GM12865 (cell line): ENCODE data around the gene KANK3.
A peak's percentile ranks its signal among the peaks of the same experiment; 100 is the strongest.

Experiments
- DNase-seq: peaks from one replicate; pipeline ENCODE4 v3.0.0; 2010; ENCODE audit warnings: low read depth
- H3K4me3 ChIP-seq: 2 replicates; pipeline ENCODE4 v1.5.1; 2011; ENCODE audit warnings: mild to moderate bottlenecking, low read depth, low read length, control low read depth
- TF ChIP-seq, protein P1 (sequence below): IDR thresholded peaks from 2 replicates; pipeline ENCODE4 v1.5.1; 2011; ENCODE audit warnings: low read length, control low read depth, low read depth, inconsistent platforms; ENCODE audit not compliant: insufficient read depth; ENCODE audit errors: missing control alignments

The KANK3 gene

GRCh38 chr19:8332976-8333766 is 9.9 kb downstream of the KANK3 start:
- no peak for DNase-seq
- TF ChIP-seq, protein P1, sequence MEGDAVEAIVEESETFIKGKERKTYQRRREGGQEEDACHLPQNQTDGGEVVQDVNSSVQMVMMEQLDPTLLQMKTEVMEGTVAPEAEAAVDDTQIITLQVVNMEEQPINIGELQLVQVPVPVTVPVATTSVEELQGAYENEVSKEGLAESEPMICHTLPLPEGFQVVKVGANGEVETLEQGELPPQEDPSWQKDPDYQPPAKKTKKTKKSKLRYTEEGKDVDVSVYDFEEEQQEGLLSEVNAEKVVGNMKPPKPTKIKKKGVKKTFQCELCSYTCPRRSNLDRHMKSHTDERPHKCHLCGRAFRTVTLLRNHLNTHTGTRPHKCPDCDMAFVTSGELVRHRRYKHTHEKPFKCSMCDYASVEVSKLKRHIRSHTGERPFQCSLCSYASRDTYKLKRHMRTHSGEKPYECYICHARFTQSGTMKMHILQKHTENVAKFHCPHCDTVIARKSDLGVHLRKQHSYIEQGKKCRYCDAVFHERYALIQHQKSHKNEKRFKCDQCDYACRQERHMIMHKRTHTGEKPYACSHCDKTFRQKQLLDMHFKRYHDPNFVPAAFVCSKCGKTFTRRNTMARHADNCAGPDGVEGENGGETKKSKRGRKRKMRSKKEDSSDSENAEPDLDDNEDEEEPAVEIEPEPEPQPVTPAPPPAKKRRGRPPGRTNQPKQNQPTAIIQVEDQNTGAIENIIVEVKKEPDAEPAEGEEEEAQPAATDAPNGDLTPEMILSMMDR, result no peak
- H3K4me3 ChIP-seq, result no peak overlapping the region

GRCh38 chr19:8331263-8331845 is 11.7 kb downstream of the KANK3 start:
- TF ChIP-seq, protein P1, result no peak
- no peak overlapping the region for H3K4me3 ChIP-seq
- no peak for DNase-seq

GRCh38 chr19:8329996-8330395 is 13.1 kb downstream of the KANK3 start:
- TF ChIP-seq, protein P1, result no peak
- no peak for DNase-seq
- no peak overlapping the region for H3K4me3 ChIP-seq

GRCh38 chr19:8325454-8325853 is 17.6 kb downstream of the KANK3 start:
- no peak overlapping the region for H3K4me3 ChIP-seq
- DNase-seq, result no peak
- TF ChIP-seq, protein P1, result no peak

- peak; percentile 44 for DNase-seq
- H3K4me3 ChIP-seq, result no peak overlapping the region
- TF ChIP-seq, protein P1, result no peak
These were observed 18.6 kb downstream of the KANK3 start for GRCh38 chr19:8324186-8325050.

DNA sequence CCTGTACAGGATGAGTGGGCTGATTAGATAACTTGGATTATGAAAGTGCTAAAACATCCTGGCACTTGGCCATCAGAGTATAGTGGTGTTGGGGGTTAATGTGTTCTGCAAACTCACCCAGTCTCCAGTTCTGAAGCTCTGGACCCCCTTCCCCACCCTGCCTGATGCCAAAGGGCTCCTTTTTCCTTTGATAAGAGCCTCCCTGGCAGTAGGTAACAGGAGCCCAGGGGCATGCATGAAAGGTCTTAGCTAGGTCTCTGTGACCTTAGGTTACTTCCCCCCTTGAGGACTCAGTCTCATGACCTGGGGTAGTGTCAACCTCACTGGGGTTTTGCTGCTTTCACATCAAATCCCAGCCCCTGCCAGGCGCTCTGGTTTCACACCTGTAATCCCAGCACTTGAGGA is 19.3 kb downstream of the KANK3 start:
- TF ChIP-seq, protein P1, result no peak
- H3K4me3 ChIP-seq, result no peak overlapping the region
- DNase-seq, result peak; percentile 46
